ENCODE measurements around the gene ANXA6. TPM values are rescaled to one million over a fixed set of nuclear protein-coding genes. Genes with fewer than 3 reads are reported as not detected.
A peak's percentile ranks its signal among the peaks of the same experiment; 100 is the strongest.

Gene ANXA6
- total and polyA plus RNA-seq, 9 of the 15 experiments (the other 6 are each of a cell fraction or from before 2014, with no cell fraction given): 0.70 to 13.2 (median 8.3) TPM

DNA sequence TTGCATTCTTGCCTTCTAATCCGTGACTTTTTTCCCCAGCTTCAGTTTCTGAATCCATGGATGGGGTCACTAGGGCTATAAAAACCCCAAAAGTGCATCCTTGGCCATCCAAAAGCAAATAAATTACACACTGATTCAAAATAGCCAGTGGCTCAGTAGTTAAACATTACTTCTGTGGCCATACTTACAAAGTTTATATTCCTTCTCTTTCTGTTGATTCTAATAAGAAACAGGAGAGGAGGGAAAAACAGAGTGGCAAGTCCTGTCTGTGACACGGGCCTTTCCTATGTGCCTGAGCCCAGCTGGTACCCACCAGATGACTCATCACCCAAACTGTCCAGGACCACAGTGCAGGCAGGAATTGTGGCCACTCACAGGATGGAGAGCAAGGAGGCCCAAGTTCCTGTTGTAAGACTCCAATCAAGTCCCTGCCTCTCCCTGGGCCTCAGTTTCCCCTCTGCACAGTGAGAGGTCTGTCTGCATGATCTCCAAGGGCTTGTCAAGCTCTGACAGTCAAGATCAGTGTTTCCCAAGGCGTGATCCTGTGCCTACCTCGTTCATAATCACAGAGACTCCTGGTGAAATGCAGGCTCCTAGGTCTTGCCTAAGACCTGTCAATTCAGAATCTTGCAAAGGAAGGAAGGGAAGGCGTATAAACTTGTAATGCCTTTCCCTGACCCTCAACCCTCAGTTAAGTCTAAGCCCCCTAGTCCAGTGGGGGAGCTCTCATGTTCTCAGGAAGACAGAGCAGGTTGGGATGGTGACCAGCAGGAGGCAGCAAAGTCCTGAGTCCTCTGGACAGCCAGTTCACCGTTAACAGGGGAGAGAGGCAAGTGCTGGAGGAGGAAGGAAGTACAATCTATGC lies 106.3 kb downstream of the ANXA6 start:
- Histone ChIP-seq H3K27me3 (ENCODE audit: control insufficient read depth in 2 of 2, insufficient read depth in 2 of 2, low read length in 2 of 2) (no peaks in the 10 kb centered on the region), H3K4me2 (ENCODE audit: insufficient read depth, low read length) (no peak overlapping the region), H3K9ac (ENCODE audit: insufficient read depth in 1 of 2, low read depth in 2 of 2, low read length in 2 of 2) (no peak overlapping the region), H3K79me2 (ENCODE audit: control insufficient read depth, insufficient read depth, low read length) (no peaks in the 10 kb centered on the region), H3K4me3 (no peak overlapping the region), H3K36me3 (ENCODE audit: control insufficient read depth, insufficient read depth, low read length) (peaks cover 60% of the 10 kb centered on the region), H2AFZ (ENCODE audit: low read depth, low read length) (no peak overlapping the region), H3K4me1 (replicated peaks in 1 of 2; ENCODE audit: control insufficient read depth in 2 of 2, insufficient read depth in 2 of 2, low read length in 2 of 2) (no peaks in the 10 kb centered on the region), H4K20me1 (replicated peaks; ENCODE audit: control insufficient read depth, insufficient read depth, low read length) (0 out of 2 replicates have a peak, but pooled peaks cover 4% of the 10 kb centered on the region), H3K9me3 (replicated peaks; ENCODE audit: control insufficient read depth, insufficient read depth, low read depth, low read length) (no peaks in the 10 kb centered on the region), H3K27ac (ENCODE audit: extremely low read depth, low read depth, low read length) (no peak overlapping the region), H3K9me1 (ENCODE audit: control insufficient read depth, insufficient read depth, low read length) (peaks cover 8% of the 10 kb centered on the region)
- no TSS peak for BruUV-seq (replicated peaks)
- 55% methylated on average over 6 of the region's 6 CpGs for WGBS (ENCODE audit: insufficient coverage, low coverage, missing lambda C conversion rate)
- POLR2A ChIA-PET: interaction anchor here (0.5 to 2.8 kb wide), 10 partner anchors 20 to 163 kb away, joined by 3 to 16 read pairs (median 4); partner anchors contain the start of genes ANXA6 and TNIP1
- FAIRE-seq (peak; percentile 96), DNase-seq (ENCODE audit: extremely low read depth in 1 of 4, low spot score in 3 of 4) (peak; percentile 70 to 85 (median 78)), ATAC-seq (peak; percentile 97)
- in situ Hi-C loops (cut with MboI) (loop anchor here (5.0 kb wide), 1 partner anchor 66 kb away; no protein-coding TSS in a partner anchor), intact Hi-C loops (cut with micrococcal nuclease) (loop anchor here (1.0 to 5.0 kb wide), 4 partner anchors 64 to 266 kb away; no protein-coding TSS in a partner anchor)
- CTCF ChIA-PET (ENCODE audit: low intra/inter-chr PET ratio): interaction anchor here (0.8 to 6.0 kb wide), 5 partner anchors 49 to 486 kb away, joined by 3 to 68 read pairs (median 8); no protein-coding TSS in a partner anchor
- TF ChIP-seq BCL6 (CRISPR knock-in tag; IDR thresholded peaks at IDR 0.05) (no peak), SMC3 (conservative IDR thresholded peaks at IDR 0.05; ENCODE audit: insufficient read depth, low read depth, low read length) (peak; percentile 97), DEAF1 (CRISPR knock-in tag; IDR thresholded peaks at IDR 0.05) (peak; percentile 92), JUND (IDR thresholded peaks at IDR 0.05; ENCODE audit: borderline replicate concordance, low read depth, low read length) (no peak), JUND (tag; IDR thresholded peaks at IDR 0.05; ENCODE audit: borderline replicate concordance, low read depth, low read length) (peak; percentile 16; the same call in 1 of the 3 replicates), SPI1 (IDR thresholded peaks at IDR 0.05; ENCODE audit: borderline replicate concordance, low read depth, low read length) (peak; percentile 56; the same call in 1 of the 2 replicates), STAG1 (CRISPR knock-in tag; IDR thresholded peaks at IDR 0.05; ENCODE audit: borderline replicate concordance) (peak; percentile 54; the same call in 1 of the 2 replicates), ARID2 (IDR thresholded peaks at IDR 0.05) (peak; percentile 91), HDGF (IDR thresholded peaks at IDR 0.05) (peak; percentile 71; the same call in 1 of the 2 replicates), IRF2 (CRISPR knock-in tag; IDR thresholded peaks at IDR 0.05) (no peak), MAZ (CRISPR knock-in tag; conservative IDR thresholded peaks at IDR 0.05 in 1 of 2, IDR thresholded peaks at IDR 0.05 in 1 of 2) (peak in 1 of 2 experiments; percentile 68; a peak in 2 of 4 replicates)
- TF ChIP-seq, protein P1, sequence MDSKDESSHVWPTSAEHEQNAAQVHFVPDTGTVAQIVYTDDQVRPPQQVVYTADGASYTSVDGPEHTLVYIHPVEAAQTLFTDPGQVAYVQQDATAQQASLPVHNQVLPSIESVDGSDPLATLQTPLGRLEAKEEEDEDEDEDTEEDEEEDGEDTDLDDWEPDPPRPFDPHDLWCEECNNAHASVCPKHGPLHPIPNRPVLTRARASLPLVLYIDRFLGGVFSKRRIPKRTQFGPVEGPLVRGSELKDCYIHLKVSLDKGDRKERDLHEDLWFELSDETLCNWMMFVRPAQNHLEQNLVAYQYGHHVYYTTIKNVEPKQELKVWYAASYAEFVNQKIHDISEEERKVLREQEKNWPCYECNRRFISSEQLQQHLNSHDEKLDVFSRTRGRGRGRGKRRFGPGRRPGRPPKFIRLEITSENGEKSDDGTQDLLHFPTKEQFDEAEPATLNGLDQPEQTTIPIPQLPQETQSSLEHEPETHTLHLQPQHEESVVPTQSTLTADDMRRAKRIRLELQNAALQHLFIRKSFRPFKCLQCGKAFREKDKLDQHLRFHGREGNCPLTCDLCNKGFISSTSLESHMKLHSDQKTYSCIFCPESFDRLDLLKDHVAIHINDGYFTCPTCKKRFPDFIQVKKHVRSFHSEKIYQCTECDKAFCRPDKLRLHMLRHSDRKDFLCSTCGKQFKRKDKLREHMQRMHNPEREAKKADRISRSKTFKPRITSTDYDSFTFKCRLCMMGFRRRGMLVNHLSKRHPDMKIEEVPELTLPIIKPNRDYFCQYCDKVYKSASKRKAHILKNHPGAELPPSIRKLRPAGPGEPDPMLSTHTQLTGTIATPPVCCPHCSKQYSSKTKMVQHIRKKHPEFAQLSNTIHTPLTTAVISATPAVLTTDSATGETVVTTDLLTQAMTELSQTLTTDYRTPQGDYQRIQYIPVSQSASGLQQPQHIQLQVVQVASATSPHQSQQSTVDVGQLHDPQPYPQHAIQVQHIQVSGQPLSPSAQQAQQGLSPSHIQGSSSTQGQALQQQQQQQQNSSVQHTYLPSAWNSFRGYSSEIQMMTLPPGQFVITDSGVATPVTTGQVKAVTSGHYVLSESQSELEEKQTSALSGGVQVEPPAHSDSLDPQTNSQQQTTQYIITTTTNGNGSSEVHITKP (IDR thresholded peaks at IDR 0.05; ENCODE audit: partially characterized antibody): no peak
